Activated naive CD4-positive, alpha-beta T cell treated with anti-CD3 and anti-CD28 coated beads, Interleukin-2, amount 50 U/mL, for 24 hours (primary cell): ENCODE results near the gene TBC1D20.
"Not testable (repeated sequence)": the region's sequence is repeated elsewhere in the genome, so short reads cannot be mapped to it uniquely, and the experiment has no call there.

Experiments used
- H3K27ac Mint-ChIP-seq: one replicate; pipeline ENCODE4 v1.8.0; 2021; ENCODE audit warnings: mild to moderate bottlenecking, mixed read lengths
- H3K27me3 Mint-ChIP-seq: one replicate; pipeline ENCODE4 v1.8.0; 2021; ENCODE audit warnings: mixed read lengths
- H3K36me3 Mint-ChIP-seq: one replicate; pipeline ENCODE4 v1.8.0; 2021; ENCODE audit warnings: mixed read lengths
- H3K4me1 Mint-ChIP-seq: one replicate; pipeline ENCODE4 v1.8.0; 2021; ENCODE audit warnings: mixed read lengths
- H3K4me3 Mint-ChIP-seq: one replicate; pipeline ENCODE4 v1.8.0; 2021; ENCODE audit warnings: mild to moderate bottlenecking, mixed read lengths
- H3K9me3 Mint-ChIP-seq: one replicate; pipeline ENCODE4 v1.8.0; 2021; ENCODE audit warnings: mixed read lengths

The TBC1D20 gene, protein sequence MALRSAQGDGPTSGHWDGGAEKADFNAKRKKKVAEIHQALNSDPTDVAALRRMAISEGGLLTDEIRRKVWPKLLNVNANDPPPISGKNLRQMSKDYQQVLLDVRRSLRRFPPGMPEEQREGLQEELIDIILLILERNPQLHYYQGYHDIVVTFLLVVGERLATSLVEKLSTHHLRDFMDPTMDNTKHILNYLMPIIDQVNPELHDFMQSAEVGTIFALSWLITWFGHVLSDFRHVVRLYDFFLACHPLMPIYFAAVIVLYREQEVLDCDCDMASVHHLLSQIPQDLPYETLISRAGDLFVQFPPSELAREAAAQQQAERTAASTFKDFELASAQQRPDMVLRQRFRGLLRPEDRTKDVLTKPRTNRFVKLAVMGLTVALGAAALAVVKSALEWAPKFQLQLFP

DNA sequence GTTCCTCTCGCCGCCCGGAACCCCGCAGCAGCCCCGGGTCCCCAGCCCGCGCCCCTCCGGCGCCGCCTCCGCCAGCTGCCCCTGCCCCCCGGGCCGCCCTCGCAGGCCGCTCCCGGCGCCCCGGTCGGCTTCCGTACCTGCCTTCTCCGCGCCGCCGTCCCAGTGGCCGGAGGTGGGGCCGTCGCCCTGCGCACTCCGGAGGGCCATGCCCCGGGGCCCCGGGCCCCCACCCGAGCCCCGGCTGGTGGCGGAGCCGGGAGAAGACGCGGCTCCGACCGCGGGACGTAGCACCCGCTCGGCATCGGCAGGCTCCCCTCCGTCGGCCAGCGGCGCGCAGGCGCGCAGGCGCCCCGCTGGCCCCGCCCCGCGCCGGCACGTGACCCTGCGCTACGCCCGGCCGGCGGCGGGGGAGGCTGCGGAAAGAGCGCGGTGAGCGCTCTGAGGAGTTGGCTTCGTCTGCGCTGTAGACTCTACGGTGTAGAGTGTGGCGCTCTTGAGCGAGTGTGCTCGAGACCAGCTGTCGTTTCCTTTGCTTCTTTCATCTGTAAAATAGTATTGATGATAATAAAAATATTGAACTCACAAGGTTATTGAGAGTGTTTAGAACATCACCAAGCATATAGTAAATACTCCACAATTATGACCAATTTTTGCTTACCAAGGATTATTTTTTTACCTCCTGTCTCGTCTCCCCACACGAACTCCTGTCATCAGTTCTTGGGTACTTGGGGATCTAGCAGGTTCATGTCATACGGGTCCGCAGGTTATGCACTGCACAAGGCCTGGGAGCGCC, at the start of gene TBC1D20:
TSS of gene TBC1D20 (minus strand) at position 335 of the 793 bp plus-strand sequence. CDS start at position 207, 128 bp downstream.
- Mint-ChIP-seq H3K4me3 (peak within 1 kb of the TSS; percentile 99), H3K36me3 (peaks cover 2% of the 10 kb centered on the region), H3K4me1 (peaks cover 47% of the 10 kb centered on the region), H3K9me3 (no peaks in the 10 kb centered on the region), H3K27ac (peak within 1 kb of the TSS; percentile 97), H3K27me3 (no peaks in the 10 kb centered on the region)

DNA sequence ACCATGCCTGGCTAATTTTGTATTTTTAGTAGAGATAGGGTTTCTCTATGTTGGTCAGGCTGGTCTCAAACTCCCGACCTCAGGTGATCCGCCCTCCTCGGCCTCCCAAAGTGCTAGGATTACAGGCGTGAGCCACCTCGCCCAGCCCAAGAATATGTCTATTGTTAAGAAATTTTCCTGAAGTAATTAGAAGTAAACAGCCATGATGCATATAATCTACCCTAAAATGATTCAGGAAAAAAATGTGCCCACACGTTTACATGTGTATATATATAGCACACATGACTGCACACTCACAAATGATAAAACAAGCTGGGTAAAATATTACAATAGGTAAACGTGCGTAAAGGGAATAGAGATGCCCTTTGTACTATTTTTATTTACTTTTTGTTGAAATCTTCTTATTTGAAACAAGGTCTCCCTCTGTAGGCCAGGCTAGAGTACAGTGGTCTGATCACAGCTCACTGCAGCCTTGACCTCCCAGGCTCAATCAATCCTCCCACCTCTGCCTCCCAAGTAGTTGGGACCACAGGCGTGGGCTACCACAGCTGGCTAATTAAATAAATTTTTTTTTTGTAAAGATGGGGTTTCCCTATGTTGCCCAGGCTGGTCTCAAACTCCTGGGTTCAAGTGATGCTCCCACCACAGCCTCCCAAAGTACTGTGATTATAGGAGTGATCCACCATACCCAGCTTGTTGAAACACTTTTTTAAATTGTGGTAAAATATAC, 48.2 kb upstream of the TBC1D20 start:
- Mint-ChIP-seq H3K27ac (peak overlapping the region; percentile 74), H3K4me1 (peaks cover 52% of the 10 kb centered on the region)
- H3K4me3 Mint-ChIP-seq, H3K36me3 Mint-ChIP-seq, H3K27me3 Mint-ChIP-seq, H3K9me3 Mint-ChIP-seq: not testable (repeated sequence)

DNA sequence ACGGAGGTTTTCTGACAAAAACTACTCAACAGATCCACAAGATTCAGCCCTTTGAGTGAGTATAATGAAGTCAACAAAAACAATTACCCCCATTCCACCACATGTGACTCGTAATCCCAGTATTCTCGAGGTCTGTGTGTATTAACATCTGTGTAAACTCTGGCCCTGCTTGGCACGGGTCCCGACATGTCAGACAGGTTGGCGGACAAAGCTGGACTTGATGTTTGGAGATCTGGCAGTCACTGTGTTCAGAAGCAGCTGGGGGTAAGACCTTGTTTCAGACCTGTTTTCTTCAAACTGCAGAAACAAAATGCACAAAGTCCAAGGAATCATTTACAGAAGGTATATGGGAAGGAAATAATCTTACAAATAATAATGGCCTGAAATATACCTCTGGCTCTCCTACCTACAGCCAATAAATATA, 46.0 kb upstream of the TBC1D20 start:
- H3K9me3 Mint-ChIP-seq, H3K36me3 Mint-ChIP-seq, H3K27me3 Mint-ChIP-seq, H3K4me3 Mint-ChIP-seq: not testable (repeated sequence)
- Mint-ChIP-seq H3K27ac (peak overlapping the region; percentile 41), H3K4me1 (peaks cover 33% of the 10 kb centered on the region)

DNA sequence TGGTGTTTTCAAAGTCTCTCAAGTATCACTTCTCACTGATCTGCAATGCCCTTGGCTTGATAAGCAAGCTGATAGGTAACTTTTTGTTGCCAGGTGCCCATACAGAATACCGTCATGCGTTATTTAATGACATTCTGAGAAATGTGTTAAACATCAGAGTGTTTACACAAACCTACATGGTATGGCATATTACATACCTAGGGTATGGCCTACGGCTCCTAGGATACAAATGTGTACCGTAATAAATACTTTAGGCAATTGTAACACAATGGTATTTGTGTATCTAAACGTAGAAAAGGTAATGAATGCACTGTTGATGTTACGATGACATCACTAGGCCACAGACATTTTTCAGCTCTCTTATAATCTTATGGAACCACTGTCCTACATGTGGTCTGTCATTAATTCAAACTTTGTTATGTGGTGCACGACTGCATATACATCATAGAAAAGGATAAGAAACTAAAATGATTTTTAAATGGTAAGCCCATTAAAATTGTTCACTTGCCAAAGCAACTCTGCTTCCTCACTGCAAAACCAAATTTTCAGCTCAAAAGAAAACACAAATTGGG, 45.5 kb upstream of the TBC1D20 start:
- peaks cover 5% of the 10 kb centered on the region for H3K36me3 Mint-ChIP-seq
- no peaks in the 10 kb centered on the region for H3K27me3 Mint-ChIP-seq
- no peak overlapping the region for H3K27ac Mint-ChIP-seq
- no peak overlapping the region for H3K4me3 Mint-ChIP-seq
- no peaks in the 10 kb centered on the region for H3K9me3 Mint-ChIP-seq
- peaks cover 28% of the 10 kb centered on the region for H3K4me1 Mint-ChIP-seq

DNA sequence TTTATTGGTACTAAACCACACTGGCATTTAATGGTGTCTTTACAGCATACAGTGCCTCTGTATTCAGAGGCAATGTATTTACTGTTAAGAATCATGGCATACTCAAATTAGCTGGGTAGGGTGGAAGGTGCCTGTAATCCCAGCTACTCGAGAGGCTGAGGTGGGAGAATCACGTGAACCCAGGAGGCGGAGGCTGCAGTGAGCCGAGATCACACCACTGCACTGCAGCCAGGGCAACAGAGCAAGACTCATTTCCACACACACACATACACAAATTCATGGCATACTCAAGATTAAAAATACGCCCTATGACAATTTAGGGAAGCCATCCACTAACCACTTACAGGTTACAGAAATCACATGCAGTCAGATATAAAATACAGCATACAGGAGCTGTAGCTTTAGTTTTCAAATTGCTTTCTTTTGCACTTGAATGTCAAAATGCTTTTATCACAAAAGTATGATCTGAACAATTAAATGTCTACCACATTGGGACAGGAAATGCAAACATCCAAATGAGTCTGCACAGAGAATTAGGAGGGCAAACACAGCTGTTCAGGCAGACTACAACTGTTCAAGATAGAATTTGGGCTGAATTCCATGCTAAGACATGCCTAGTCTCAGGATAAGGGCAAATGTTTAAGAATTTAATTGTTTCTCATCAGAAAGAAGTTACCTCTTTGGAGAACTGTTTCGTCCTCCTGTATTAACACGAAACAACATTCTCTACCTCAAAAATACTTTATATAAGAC, 44.8 kb upstream of the TBC1D20 start:
- H3K4me3 Mint-ChIP-seq = no peak overlapping the region
- H3K36me3 Mint-ChIP-seq = peaks cover 12% of the 10 kb centered on the region
- H3K27ac Mint-ChIP-seq = no peak overlapping the region
- no peaks in the 10 kb centered on the region for H3K9me3 Mint-ChIP-seq
- H3K4me1 Mint-ChIP-seq = peaks cover 27% of the 10 kb centered on the region
- no peaks in the 10 kb centered on the region for H3K27me3 Mint-ChIP-seq

DNA sequence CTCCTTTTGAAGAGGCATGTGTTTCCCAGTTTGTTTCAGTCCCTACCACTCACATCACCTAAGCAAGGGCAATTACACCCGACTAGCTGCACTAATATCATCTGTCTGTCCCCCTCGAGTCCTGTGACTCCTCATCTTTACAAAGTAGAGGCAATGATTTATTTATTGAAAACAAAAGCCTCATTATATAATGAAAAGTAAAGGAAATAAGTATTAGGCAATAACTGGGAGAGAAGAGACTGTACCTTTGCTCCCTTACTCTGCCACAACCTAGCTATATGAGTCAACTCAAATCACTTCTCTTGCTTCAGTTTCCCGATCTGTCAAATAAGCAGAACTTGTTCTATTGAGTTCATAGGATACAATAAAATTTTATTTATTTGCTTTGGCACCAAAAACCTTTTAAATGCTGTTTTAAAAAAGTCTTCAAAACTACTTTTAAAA, 42.3 kb upstream of the TBC1D20 start:
- Mint-ChIP-seq H3K9me3 (no peaks in the 10 kb centered on the region), H3K27me3 (no peaks in the 10 kb centered on the region), H3K4me1 (peaks cover 16% of the 10 kb centered on the region), H3K36me3 (peaks cover 13% of the 10 kb centered on the region), H3K27ac (no peak overlapping the region), H3K4me3 (no peak overlapping the region)

DNA sequence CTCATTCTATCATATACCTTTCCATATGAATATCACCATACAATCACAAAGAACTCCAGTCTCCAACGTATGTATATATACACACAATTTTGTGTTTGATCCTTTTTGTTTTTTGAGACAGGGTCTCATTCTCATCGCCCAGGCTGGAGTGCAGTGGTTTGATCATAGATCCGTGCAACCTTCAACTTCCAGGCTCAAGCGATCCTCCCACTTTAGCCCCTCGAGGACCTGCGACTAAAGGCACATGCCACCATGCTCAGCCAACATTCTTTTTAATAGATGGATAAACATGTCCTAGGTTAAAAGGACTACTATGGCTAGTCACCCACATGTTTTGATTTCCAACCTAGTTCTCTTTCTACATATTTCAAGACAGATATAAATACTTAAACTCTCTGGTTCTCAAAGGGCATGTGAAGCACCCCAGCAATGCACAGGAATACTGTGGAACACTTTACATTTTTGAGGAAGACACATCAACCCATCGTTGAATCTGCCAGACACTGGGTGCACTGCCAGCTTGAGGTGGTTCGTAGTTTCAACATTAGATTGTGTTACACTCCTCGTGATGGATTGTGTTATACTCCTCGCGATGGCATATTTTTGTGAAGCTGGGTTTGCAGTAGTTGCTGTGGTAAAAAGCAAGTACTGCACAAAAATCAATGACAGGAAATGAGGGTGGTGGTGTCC, 40.9 kb upstream of the TBC1D20 start:
- no peaks in the 10 kb centered on the region for H3K27me3 Mint-ChIP-seq
- H3K4me1 Mint-ChIP-seq = peaks cover 10% of the 10 kb centered on the region
- no peaks in the 10 kb centered on the region for H3K9me3 Mint-ChIP-seq
- no peak overlapping the region for H3K4me3 Mint-ChIP-seq
- H3K27ac Mint-ChIP-seq = no peak overlapping the region
- peaks cover 15% of the 10 kb centered on the region for H3K36me3 Mint-ChIP-seq

DNA sequence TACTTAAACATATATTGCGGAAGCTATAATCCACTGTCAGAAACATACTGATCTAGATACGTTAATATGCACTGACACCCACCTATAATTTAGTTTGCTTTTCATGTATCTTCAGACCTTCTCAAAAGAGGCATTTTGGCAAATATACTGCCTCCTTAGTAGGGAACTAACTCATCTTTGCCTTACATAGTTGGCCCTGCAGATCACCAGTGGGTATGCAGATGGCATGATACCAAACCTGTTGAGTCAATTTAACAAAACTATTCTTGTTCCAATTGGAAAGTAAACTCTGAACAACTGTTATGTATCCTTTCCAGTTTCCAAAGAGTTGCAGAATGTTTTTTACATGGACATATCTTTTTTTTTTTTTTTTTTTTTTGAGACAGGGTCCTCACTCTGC, 35.6 kb upstream of the TBC1D20 start:
- no peaks in the 10 kb centered on the region for H3K9me3 Mint-ChIP-seq
- peaks cover 20% of the 10 kb centered on the region for H3K36me3 Mint-ChIP-seq
- peaks cover 10% of the 10 kb centered on the region for H3K4me1 Mint-ChIP-seq
- no peak overlapping the region for H3K4me3 Mint-ChIP-seq
- H3K27me3 Mint-ChIP-seq = no peaks in the 10 kb centered on the region
- no peak overlapping the region for H3K27ac Mint-ChIP-seq

DNA sequence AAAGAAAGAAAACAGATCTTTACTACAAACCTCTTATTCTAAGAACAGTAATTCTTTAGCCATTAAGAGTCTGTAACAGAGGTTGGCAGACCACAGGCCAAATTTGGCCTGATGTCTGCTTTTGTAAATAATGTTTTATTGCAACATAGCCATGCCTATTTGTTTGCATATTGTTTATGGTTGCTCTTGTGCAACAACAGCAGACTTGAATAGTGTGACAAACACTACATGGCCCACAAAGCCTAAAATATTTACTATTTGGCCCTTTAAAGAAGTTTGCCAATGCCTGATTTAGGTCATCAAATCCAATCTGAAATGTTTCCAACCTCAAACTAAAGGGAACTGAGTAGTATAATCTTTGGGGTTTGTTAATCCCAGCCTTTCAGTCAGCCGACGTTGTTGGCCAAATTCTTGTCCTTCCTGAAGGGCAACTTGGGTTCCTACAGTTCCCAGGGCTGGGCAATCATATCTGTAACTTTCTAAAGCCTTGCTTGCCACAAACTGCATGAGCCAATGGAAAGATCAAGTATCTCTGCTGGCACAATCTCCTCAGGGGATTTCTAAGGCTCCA, 33.9 kb upstream of the TBC1D20 start:
- Mint-ChIP-seq H3K9me3 (no peaks in the 10 kb centered on the region), H3K4me1 (no peaks in the 10 kb centered on the region), H3K27ac (no peak overlapping the region), H3K4me3 (no peak overlapping the region), H3K27me3 (no peaks in the 10 kb centered on the region), H3K36me3 (peaks cover 12% of the 10 kb centered on the region)

DNA sequence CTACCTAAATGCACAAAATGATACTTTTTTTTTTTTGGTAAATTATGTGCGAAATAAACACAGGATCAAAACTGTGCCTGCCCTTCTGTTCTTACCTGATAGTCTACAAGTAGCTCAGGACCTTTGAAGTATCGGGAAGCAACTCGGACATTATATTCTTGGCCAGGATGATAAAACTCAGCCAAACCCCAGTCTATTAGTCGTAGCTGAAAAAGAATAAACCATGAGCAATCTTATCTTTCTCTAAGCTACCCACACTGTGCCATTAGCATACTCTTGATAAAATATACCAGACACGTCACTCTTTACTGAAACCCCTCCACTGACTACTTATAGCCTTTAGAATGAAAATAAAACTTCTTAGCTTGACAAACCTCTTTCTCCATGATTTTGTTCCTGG, 29.8 kb upstream of the TBC1D20 start:
- H3K27ac Mint-ChIP-seq = no peak overlapping the region
- no peaks in the 10 kb centered on the region for H3K9me3 Mint-ChIP-seq
- peaks cover 10% of the 10 kb centered on the region for H3K36me3 Mint-ChIP-seq
- H3K27me3 Mint-ChIP-seq = no peaks in the 10 kb centered on the region
- H3K4me3 Mint-ChIP-seq = no peak overlapping the region
- H3K4me1 Mint-ChIP-seq = no peaks in the 10 kb centered on the region

DNA sequence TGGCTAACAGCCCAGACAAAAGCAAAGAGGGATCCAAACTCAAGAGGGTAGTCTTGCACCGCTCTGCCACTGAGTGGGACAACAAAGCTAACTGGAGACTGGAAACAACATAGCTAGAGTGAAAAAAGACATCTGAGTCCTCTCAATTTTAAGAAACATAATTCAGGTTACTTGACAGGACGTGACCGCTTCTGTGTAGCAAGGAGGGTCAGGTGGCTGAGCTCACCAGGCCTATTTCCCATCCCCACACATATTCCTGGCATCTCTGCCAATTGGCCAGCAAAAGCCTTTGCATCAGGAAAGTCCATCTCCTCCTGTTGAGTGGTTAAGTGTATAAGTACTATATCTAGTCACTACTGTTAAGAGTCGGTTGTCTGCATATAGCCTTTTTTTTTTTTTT, 25.3 kb upstream of the TBC1D20 start:
- peaks cover 6% of the 10 kb centered on the region for H3K36me3 Mint-ChIP-seq
- H3K27me3 Mint-ChIP-seq = no peaks in the 10 kb centered on the region
- H3K9me3 Mint-ChIP-seq = no peaks in the 10 kb centered on the region
- no peak overlapping the region for H3K27ac Mint-ChIP-seq
- H3K4me3 Mint-ChIP-seq = no peak overlapping the region
- no peaks in the 10 kb centered on the region for H3K4me1 Mint-ChIP-seq

DNA sequence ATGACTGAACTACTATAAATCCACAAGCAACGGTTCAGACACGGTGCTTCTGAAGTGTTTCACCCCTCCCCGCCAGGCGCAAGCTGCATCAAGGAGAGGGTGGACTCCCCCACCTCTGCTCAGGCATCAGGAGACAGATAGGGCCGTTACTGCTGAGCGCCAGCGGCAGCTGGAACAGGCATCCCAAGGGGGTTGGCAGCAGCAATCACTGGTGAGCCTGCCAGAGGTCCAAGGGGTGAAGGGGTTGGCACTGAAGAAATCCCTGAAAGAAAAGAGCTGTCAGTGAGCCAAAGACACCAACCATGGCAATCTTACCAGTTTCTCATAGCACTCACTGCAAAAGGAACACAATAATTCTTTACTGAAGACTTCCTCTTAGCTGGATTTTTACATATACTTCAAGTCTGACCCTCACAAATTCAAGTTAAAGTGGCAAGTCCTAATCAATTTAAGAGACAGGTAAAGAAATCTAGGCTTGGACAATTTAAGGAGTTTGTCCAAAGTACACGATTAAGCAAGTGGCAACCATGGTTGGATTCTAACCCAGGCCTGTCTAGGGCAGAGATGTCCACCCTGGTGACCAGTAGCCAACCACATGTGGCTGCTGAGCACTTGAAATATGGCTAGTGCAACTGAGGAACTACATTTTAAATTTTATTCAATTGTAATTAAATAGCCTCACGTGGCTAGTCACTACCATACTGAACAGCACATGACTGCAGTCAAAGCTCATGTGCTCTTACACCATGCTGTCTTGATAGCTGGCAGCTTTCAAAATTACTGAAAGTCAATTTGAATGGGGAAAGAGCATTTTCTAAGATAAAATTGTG, 21.7 kb upstream of the TBC1D20 start:
- Mint-ChIP-seq H3K4me1 (peaks cover 21% of the 10 kb centered on the region), H3K9me3 (no peaks in the 10 kb centered on the region), H3K36me3 (peaks cover 3% of the 10 kb centered on the region), H3K27me3 (no peaks in the 10 kb centered on the region), H3K27ac (no peak overlapping the region), H3K4me3 (no peak overlapping the region)

DNA sequence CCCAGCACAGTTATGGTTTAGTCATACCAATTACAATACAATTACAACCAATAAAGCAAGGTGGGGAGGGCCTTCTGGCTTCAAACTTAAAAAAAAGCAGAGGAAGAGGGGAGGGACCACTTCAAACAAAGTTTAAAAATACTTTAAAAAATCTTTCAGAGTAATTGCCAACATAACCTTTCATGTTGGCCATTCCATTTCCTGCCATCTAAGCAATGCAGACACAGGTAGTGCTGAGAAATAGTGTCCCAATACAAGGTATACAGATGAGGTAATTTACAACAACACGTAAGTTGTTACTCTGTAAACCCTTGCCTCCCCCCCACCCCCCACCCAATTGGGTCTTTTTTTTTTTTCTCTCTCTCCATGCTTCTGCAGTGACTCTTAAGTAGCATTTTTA, 18.8 kb upstream of the TBC1D20 start:
- H3K9me3 Mint-ChIP-seq = no peaks in the 10 kb centered on the region
- H3K4me1 Mint-ChIP-seq = peaks cover 28% of the 10 kb centered on the region
- no peaks in the 10 kb centered on the region for H3K27me3 Mint-ChIP-seq
- peaks cover 3% of the 10 kb centered on the region for H3K36me3 Mint-ChIP-seq
- H3K4me3 Mint-ChIP-seq = no peak overlapping the region
- peak overlapping the region; percentile 69 for H3K27ac Mint-ChIP-seq
